Spinal cord (tissue), 10 donors: ENCODE data around the gene NCOA3. TPM values are rescaled to one million over a fixed set of nuclear protein-coding genes. Genes with fewer than 3 reads are reported as not detected.
A peak's percentile ranks its signal among the peaks of the same experiment; 100 is the strongest.
"Not testable (repeated sequence)": the region's sequence is repeated elsewhere in the genome, so short reads cannot be mapped to it uniquely, and the experiment has no call there.

Experiments used
- DNase-seq, 6 donors: peaks; one replicate each; pipeline versions ENCODE4 v3.0.0 to v3.0.0-alpha.2; 2013 to 2015; ENCODE audit warnings: low spot score in 6 of 6, low read depth in 4 of 6
- H3K27ac ChIP-seq: one replicate; pipeline ENCODE4 v1.5.1; 2013; ENCODE audit warnings: low read depth, low read length, control low read depth
- H3K27me3 ChIP-seq: one replicate; pipeline ENCODE4 v1.6.1; 2013; ENCODE audit warnings: low read length; ENCODE audit not compliant: control insufficient read depth, insufficient read depth
- H3K36me3 ChIP-seq: one replicate; pipeline ENCODE4 v1.6.1; 2013; ENCODE audit warnings: low read length; ENCODE audit not compliant: control insufficient read depth, insufficient read depth
- H3K4me1 ChIP-seq: one replicate; pipeline ENCODE4 v1.6.1; 2013; ENCODE audit warnings: low read length; ENCODE audit not compliant: control insufficient read depth, insufficient read depth
- H3K4me3 ChIP-seq: one replicate; pipeline ENCODE4 v1.5.1; 2013; ENCODE audit warnings: low read depth, low read length, control low read depth
- H3K9me3 ChIP-seq: one replicate; pipeline ENCODE4 v1.6.1; 2013; ENCODE audit warnings: low read length; ENCODE audit not compliant: control insufficient read depth, insufficient read depth
- WGBS: methylation state at CpG from one replicate; pipeline ENCODE4 v1.1.5; 2013; ENCODE audit warnings: missing lambda C conversion rate; ENCODE audit not compliant: insufficient coverage; 5-methylcytosine and 5-hydroxymethylcytosine counted together
- polyA plus RNA-seq, 2 donors: library from polyadenylated mRNA; unstranded; fragments of 120-200 nt; gene quantifications; one replicate each; pipeline ENCODE4 v1.2.1, GENCODE V29; 2013; ENCODE audit not compliant: insufficient read length in 2 of 2
- total RNA-seq, 2 donors: library from RNA; depleted of rRNA in 1 of 2; stranded (reverse); fragments of 120-200 nt in 1 of 2; fragments of >200 nt in 1 of 2; gene quantifications; one replicate each; pipeline versions ENCODE4 v1.2.3 to v1.2.4, GENCODE V29; 2013 to 2014
- donor health status: healthy.

NCOA3 gene
- total and polyA plus RNA-seq, 4 donors = 23.0 to 43.7 (median 33.4) TPM

GRCh38 chr20:47568837-47569410 is 67.2 kb downstream of the NCOA3 start:
- peaks cover 1% of the 10 kb centered on the region for H3K9me3 ChIP-seq
- no peak overlapping the region for H3K27ac ChIP-seq
- no peaks in the 10 kb centered on the region for H3K36me3 ChIP-seq
- no peak overlapping the region for H3K4me3 ChIP-seq
- WGBS = 100% methylated on average over 2 of the region's 6 CpGs
- DNase-seq = no peak
- H3K27me3 ChIP-seq = no peaks in the 10 kb centered on the region
- H3K4me1 ChIP-seq = peaks cover 4% of the 10 kb centered on the region

GRCh38 chr20:47571426-47571825 is 69.7 kb downstream of the NCOA3 start:
- Histone ChIP-seq H3K27ac (no peak overlapping the region), H3K27me3 (no peaks in the 10 kb centered on the region), H3K4me1 (peaks cover 4% of the 10 kb centered on the region), H3K36me3 (no peaks in the 10 kb centered on the region), H3K4me3 (no peak overlapping the region), H3K9me3 (peaks cover 1% of the 10 kb centered on the region)
- no CpG with 5 or more reads among the region's 2 CpGs for WGBS
- no peak for DNase-seq

- WGBS = 92% methylated on average over 2 of the region's 6 CpGs
- H3K27me3 ChIP-seq = no peaks in the 10 kb centered on the region
- peaks cover 4% of the 10 kb centered on the region for H3K4me1 ChIP-seq
- DNase-seq = no peak
- H3K9me3 ChIP-seq = peaks cover 1% of the 10 kb centered on the region
- no peak overlapping the region for H3K4me3 ChIP-seq
- H3K27ac ChIP-seq = no peak overlapping the region
- H3K36me3 ChIP-seq = no peaks in the 10 kb centered on the region
These were observed 70.5 kb downstream of the NCOA3 start for GRCh38 chr20:47572105-47572729.

GRCh38 chr20:47573559-47573958 is 71.9 kb downstream of the NCOA3 start:
- H3K36me3 ChIP-seq = no peaks in the 10 kb centered on the region
- DNase-seq = no peak
- no peak overlapping the region for H3K4me3 ChIP-seq
- H3K4me1 ChIP-seq = no peaks in the 10 kb centered on the region
- no peaks in the 10 kb centered on the region for H3K27me3 ChIP-seq
- H3K27ac ChIP-seq = peak overlapping the region; percentile 33
- WGBS = 29% methylated on average over 1 of the region's 3 CpGs
- H3K9me3 ChIP-seq = peaks cover 1% of the 10 kb centered on the region

- peak in 2 of 6 donors; percentile 53 to 83 for DNase-seq
- H3K36me3 ChIP-seq = no peaks in the 10 kb centered on the region
- WGBS = no CpG with 5 or more reads among the region's 4 CpGs
- peaks cover under 1% of the 10 kb centered on the region for H3K4me1 ChIP-seq
- H3K4me3 ChIP-seq = no peak overlapping the region
- peaks cover 1% of the 10 kb centered on the region for H3K9me3 ChIP-seq
- peak overlapping the region; percentile 72 for H3K27ac ChIP-seq
- H3K27me3 ChIP-seq = no peaks in the 10 kb centered on the region
These were observed 73.1 kb downstream of the NCOA3 start for GRCh38 chr20:47574616-47575364.

GRCh38 chr20:47576516-47577033 is 74.9 kb downstream of the NCOA3 start:
- Histone ChIP-seq H3K27me3 (no peaks in the 10 kb centered on the region), H3K36me3 (no peaks in the 10 kb centered on the region), H3K4me1 (peaks cover 3% of the 10 kb centered on the region), H3K27ac (peak overlapping the region; percentile 92), H3K4me3 (peak overlapping the region; percentile 36), H3K9me3 (no peaks in the 10 kb centered on the region)
- 0% methylated on average over 2 of the region's 4 CpGs for WGBS
- DNase-seq = peak in 5 of 6 donors; percentile 47 to 92 (median 73)

- Histone ChIP-seq H3K27me3 (no peaks in the 10 kb centered on the region), H3K4me1 (peaks cover 3% of the 10 kb centered on the region), H3K36me3 (no peaks in the 10 kb centered on the region), H3K9me3 (no peaks in the 10 kb centered on the region), H3K4me3 (peak overlapping the region; percentile 36), H3K27ac (peak overlapping the region; percentile 92)
- DNase-seq = peak in 2 of 6 donors; percentile 21 to 53
These were observed 75.6 kb downstream of the NCOA3 start for GRCh38 chr20:47577314-47577713.

GRCh38 chr20:47578543-47578942 is 76.9 kb downstream of the NCOA3 start:
- Histone ChIP-seq H3K36me3 (no peaks in the 10 kb centered on the region), H3K27me3 (no peaks in the 10 kb centered on the region), H3K27ac (peak overlapping the region; percentile 47), H3K4me3 (no peak overlapping the region), H3K9me3 (no peaks in the 10 kb centered on the region), H3K4me1 (peaks cover 3% of the 10 kb centered on the region)
- no CpG with 5 or more reads among the region's 1 CpG for WGBS
- no peak for DNase-seq

- H3K36me3 ChIP-seq, H3K4me1 ChIP-seq, DNase-seq, H3K9me3 ChIP-seq, H3K4me3 ChIP-seq, H3K27ac ChIP-seq, H3K27me3 ChIP-seq: not testable (repeated sequence)
- 100% methylated on average over 3 of the region's 7 CpGs for WGBS
These were observed 79.0 kb downstream of the NCOA3 start for GRCh38 chr20:47580686-47581085.
